Ramos (cell line): ENCODE data around the gene STX19.
"Not testable (repeated sequence)": the region's sequence is repeated elsewhere in the genome, so short reads cannot be mapped to it uniquely, and the experiment has no call there.

ENCODE experiments used
- in situ Hi-C: fragments of 300-500 bp; cut with MboI; formaldehyde crosslinking; loops from one replicate; pipeline ENCODE4 v1.14.3; 2022; ENCODE audit warnings: low sequenced_read_pairs; ENCODE audit not compliant: unreplicated experiment

The STX19 gene, protein sequence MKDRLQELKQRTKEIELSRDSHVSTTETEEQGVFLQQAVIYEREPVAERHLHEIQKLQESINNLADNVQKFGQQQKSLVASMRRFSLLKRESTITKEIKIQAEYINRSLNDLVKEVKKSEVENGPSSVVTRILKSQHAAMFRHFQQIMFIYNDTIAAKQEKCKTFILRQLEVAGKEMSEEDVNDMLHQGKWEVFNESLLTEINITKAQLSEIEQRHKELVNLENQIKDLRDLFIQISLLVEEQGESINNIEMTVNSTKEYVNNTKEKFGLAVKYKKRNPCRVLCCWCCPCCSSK

DNA sequence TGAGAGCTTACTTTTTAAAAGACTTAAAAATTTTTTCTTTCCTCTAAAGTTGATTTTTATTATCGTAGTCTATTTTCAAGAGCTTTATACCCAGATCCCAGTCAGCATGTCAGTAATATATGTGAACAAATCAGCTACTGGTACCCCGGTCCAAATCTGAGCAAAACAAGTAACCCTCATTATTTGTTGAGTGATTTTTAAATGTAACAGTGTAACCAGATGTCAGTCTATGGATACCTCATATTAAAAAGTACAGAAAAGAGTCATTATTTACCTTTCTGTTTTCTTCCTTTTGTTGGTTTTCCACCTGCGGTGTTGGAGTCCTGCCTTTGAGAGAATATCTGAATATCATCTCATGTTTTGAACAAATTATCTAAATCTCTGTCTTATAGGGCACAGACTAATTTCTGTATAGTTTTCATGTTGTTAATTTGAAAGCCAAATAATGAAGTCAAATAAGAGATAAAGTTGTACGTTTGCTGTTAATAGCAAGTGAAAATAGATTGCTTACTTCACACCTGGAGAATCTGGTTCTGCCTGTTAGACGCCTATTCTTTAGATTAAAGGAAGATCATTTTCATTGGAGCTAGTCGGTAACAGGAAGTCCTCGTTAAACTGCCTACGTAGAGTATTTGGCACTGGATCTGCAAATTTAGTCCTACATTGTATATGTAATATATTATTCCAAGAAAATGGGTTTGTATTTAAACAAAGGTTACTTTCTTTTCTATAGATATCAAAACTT, at the start of gene STX19:
STX19 (minus strand) TSS at position 505 of the 745 bp plus-strand sequence. CDS start 13,328 bp downstream, outside the sequence.
- in situ Hi-C loops, result no loop called here

DNA sequence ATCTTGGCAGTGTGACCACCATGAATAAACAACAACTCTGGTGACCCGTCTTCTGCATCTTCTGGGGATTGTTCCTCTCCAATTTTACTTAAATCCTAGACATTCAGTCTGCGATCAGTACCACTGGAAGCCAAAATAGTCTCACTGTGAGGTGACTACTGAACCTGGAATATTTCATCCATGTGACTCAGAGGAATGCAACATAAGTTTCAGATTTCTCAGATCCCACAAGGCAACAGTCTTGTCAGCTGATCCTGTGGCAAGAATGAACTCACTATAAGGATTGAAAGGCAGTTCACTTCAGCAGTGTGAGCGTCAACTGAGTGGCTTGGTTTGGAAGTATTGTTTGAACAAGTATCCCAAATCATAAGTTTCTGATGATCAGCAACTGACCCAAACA, 47.7 kb upstream of the STX19 start:
- in situ Hi-C loops, result no loop called here

DNA sequence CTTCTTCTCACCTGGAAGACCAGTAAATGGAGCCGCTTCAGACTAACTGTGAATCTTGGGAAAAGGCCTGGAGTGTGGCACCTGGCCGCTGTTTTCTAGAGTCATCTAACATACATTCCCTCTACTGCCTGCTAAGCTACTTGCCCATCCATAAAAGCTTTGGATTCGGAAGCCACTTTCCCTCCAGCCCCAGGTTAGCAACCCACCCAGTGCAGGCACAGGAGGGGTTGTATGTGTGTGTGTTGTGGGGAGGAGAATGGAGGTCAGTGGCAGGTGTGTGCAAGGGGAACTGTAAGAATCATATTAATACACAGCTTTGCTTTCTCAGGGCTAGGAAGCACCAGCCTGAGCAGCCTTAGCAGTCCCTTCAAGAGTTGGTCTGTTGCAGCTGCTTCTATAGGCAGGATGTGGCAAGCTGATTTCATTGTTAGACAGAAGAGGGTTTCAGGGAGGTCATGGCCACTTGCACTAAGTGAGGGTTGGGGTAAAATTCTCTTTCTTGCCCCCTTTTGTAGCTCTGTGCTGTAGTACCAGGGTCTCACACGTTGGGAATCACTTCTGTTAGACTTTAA, 43.4 kb upstream of the STX19 start:
- in situ Hi-C loops, result no loop called here

DNA sequence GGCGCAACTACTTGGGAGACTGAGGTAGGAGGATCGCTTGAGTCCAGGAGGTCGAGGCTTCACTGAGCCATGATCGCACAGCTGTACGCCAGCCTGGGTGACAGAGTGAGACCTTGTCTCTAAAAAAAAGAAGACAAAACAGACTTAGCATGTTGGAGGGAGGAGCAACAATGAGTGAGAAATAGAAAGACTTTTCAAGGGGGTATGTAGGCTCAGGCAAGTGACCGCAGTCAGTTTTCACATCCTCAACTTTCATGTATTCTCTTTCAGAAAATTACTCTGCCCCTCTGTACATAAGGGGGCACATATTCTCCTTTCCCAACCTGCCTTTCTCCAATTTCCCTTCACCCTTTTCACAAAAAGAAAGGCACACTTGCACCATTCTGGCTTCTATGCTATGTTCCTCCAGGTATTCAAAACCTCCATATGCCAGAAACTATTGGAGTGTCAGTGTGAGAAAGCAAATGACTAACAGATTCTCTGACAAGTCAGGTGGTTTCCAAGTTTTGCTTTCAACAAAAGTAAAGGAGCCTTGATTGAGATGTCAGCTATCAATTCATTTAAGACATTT, 42.0 kb upstream of the STX19 start:
- in situ Hi-C loops, result no loop called here

DNA sequence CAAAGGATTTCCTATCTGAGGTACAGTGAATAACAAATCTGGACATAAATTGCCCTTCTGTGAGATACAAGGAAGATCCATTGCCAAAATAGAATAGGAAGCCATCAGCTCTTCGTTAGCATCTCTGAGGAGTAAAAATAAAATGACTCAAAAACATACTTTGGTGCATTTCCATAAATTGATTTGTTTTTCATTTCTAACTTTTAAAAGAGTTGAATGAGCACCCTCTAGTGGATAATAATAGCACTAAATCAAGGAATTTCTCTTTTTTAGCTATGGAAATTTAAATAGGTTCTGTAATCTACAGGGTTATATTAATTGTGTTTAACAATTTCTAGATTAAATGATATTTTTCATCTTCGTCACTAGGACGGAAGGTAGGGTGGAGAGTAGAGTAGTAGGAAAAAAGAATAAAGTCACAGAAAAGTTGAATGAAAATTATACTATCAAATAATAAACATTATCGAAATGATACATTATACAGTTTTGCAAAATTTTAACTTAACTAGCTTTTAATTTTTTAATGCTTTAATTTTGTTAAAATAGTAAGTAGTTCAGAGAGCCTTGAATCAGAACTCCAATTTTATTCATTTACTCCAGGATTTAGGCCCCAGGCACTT, 40.9 kb upstream of the STX19 start:
- in situ Hi-C loops, result no loop called here

DNA sequence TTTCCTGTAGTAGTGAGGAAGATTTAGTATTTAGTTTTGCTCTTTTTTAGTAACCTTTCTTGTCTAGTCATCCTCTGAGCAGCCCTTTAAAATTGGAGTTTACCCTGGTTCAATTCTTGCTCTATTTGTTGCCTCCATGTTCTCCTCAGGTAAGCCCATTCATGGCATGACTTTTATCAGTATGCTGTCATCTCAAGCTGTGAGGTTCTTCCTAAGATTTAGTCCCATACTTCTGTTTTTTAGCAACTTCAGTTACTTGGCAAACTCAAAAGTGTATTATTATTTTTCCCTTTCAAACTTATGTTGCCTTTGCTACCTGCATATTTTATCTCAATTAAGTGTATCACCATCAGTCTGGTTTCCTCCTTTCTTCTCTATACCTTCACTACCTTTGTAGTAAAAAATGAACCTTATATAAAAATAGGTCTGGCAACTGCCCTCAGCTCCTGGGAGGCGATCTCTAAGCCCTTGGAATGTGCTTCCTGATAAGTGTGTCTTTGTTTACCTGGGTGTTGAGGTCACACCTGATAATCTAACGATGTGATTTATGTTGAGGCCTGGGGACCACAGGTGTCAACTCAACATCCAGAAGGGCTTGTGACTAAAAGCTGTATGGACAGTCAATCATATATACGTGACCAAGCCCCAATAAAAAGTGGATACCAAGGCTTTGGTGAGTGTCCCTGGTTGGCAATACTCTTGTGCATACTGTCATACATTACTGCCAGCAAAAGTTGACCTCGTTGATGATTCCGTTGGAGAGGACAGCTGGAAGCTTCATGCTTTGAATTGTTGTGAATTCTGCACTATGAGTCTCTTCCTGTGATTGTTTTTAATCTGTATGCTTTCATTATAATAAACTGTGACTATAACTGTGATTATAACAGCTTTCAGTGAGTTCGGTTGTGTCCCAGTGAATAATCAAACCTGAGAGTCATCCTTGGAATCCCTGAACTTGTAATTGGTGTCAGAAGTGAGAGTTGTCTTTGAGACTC, 38.4 kb upstream of the STX19 start:
- in situ Hi-C loops, result no loop called here

DNA sequence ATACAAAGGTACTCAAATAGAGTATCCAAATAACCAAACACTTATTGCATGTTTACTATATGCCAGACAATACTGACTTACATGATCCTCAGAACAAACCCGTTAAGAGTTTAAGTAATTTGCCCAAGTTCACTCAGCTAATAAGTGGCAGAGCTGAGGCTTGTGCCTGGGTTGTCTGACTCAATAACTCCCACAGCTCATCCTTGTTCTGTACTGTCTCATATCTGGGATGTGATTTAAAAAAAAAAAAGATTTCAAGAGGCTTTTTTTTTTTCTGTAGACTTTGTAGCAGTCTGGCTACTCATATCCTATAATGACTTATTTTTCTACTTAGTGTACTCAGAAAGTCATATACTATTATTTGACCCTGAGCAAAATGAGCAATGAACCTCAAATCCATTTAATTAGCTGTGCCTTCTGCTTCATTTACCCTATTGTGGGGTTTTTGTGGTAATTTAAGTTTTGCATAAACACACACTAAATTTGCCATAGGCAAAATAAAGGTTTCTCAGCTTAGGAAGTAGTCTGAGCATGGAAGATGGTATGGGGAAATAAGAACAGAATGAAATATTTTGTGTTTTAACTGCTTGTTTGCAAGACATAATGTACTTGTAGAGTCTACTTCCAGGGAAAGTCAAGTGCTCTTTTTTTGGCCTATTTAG, 37.6 kb upstream of the STX19 start:
- in situ Hi-C loops, result no loop called here

DNA sequence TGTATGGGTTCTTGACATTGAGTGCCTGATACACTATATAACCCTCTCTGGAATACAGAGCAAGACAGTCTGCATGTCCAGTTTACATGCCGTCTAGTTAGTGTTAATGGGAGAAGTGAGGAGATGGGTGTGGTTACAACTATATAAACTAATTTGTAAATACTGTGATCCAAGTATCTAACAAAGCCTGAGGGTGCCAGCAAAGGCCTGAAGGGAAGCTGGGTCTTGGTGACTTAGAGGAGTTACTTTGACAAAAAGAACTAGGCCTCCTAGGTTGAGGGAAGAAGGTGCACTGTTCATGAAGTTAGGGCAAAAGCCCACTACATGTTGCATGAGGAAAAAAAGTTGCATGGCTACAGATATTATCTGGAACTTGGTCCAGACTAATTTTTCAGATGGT, 36.7 kb upstream of the STX19 start:
- in situ Hi-C loops, result no loop called here

DNA sequence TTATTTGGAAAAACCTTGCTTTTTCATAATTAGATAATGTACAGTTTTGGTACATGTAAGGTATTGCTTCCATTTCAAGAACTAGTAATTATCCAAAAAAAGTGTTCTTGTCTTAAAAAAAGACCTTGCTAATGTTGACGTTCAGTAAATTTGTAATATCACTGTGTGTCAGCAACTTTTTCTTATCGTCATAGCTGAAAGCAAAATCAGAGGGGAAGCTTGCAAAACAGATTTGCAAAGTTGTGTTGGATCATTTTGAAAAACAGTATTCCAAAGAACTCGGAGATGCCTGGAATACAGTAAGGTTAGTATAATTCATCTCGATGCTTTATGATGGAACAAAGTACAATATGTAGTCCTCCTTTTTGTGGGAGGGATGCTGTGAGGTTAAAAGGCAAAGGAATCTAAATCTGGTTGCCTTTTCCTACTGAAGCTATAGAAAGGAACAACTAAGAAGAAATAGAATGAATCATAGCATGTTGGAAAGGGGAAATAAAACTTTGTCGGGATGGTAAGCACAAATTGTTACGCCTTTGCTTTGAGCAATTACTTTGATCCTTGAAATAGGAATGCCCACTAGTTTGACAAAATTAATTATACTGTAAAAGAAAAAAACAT, 36.0 kb upstream of the STX19 start:
- in situ Hi-C loops, result no loop called here

DNA sequence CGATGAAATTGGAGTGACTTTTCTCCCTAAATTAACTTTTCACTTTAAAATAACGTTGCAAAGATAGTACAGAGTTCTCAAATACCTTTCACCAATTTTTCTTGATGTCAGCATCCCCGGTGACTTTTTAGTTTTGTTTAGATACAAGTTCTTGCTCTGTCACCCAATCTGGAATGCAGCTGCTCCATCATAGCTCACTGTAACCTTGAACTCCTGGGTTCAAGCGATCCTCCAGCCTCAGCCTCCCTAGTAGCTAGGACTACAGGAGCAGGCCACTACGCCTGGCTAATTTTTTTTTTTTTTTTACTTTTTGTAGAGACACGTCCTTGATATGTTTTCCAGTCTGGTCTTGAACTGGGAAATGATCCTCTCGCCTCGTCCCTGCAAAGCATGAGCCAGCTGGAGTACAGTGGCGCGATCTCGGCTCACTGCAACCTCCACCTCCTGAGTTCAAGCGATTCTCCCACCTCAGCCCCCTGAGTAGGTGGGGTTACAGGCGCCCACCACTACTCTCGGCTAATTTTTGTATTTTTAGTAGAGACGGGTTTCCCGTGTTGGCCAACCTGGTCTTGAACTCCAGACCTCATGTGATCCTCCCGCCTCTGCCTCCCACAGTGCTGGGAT, 35.2 kb upstream of the STX19 start:
- in situ Hi-C loops, result no loop called here

DNA sequence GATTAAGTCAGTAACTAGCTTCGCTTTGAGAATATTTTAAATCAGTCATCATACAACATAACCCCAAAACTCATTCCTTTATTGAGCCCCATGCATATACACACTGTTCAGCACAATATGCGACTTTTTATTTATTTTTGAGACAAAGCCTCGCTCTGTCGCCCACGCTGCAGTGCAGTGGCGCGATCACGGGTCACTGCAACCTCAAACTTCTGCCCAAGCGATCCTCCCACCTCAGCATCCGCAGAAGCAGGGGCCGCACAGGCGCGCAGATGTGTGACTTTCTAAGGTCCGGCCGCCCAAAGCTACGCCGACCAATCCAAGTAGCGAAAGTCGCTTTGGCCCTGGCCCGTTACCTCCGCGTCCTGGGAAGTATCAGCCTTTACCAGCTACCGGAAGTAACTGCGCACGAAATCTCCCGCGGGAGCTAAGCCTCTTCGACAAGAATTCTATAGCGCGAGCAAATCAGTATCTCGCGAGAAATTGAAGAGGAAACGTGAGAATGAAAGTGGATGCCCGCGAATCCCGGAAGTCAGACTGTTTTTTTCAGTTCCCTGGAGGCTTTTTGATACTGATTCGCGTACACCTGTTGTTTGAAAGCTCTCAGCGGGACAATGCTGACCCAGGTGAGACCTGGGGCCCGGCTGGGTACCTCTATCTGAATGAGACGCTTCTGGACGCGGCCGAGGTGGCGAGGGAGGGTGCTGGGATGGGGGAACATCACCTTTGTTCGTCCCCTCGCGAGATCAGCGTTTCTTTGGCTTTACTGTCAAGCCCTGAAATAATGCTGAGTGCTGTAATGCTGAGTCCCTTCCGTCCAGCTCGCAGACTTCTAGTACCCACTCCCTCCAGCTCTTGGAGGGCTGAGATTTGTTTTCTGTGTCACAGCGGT, 34.4 kb upstream of the STX19 start, which contains the start of the genes DHFR2 and NSUN3:
DHFR2 (minus strand) TSS at position 404 of the 892 bp plus-strand sequence. CDS start 1,405 bp downstream, outside the sequence.
NSUN3 (plus strand) TSS at position 549 of the 892 bp plus-strand sequence; CDS start at position 615, 66 bp downstream.
- in situ Hi-C loops, result no loop called here

DNA sequence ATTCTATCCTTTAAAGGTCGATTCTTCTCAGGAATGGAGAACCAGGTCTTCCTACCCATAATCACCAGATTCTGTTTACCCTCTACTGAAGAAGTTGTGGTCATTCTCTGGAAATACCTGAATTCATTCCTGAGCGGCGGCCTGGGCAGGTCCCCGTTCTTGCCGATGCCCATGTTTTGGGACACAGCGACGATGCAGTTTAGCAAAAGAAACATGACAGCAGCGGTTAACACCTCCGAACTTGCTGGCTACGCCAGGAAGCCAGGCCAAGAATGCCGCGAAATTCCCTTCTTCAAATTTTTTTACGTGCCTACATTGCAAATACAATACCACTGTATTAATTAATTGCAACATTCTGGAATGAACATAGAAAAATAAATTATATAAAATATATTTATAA, 32.9 kb upstream of the STX19 start:
- in situ Hi-C loops, result no loop called here

DNA sequence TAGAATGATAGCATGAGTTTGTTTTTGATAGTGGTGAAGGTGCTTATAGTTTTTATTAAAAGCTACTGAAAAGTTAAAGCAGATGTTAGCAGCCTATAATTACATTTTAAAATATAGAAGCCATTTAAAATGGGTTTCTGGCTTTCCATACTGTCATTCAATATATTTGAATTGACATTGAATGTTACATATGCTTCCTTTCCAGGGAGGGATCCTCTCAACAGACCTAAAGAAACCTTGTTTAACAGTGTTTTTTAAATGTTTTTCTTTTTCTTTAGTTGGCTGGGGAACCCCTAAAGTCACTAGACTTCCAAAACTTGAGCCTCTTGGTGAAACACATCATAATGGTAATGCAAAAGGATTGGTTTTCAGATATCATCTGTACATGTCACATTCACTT, 22.1 kb upstream of the STX19 start:
- in situ Hi-C loops, result no loop called here

DNA sequence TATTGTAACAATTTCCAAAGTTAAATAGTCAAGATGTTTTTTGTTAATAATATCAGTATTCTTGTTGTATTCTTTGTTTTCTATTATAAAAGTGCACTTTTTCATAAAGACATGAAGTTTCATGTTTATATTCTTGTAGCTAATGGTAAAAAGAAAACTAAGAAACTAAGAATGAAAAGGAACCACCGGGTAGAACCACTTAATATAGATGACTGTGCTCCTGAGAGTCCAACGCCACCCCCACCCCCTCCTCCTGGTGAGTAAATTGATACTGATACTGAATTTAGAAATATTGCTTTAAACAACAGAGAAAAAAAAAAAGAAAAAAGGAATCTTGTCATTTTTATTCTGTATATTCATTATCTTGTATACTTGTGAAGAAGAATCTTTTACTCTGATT, 20.9 kb upstream of the STX19 start:
- in situ Hi-C loops, result no loop called here

DNA sequence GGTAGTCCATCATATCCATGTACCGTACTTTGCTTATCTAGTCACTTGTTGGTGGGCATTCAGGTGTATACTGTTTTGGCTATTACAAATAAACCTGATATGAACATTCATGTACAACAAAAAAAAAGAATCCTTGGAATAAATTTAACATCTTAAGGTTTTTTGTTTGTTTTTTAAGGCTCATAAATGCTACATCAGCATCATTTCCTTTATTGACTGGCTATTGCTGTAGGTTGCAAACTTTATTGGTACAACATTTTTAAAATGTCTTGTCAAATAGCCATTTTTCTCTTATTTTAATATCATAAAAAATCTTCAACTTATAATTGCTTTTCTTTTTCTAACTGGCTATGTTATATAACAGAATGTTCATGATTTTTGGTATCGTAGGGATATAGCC, 18.1 kb upstream of the STX19 start:
- in situ Hi-C loops, result no loop called here

DNA sequence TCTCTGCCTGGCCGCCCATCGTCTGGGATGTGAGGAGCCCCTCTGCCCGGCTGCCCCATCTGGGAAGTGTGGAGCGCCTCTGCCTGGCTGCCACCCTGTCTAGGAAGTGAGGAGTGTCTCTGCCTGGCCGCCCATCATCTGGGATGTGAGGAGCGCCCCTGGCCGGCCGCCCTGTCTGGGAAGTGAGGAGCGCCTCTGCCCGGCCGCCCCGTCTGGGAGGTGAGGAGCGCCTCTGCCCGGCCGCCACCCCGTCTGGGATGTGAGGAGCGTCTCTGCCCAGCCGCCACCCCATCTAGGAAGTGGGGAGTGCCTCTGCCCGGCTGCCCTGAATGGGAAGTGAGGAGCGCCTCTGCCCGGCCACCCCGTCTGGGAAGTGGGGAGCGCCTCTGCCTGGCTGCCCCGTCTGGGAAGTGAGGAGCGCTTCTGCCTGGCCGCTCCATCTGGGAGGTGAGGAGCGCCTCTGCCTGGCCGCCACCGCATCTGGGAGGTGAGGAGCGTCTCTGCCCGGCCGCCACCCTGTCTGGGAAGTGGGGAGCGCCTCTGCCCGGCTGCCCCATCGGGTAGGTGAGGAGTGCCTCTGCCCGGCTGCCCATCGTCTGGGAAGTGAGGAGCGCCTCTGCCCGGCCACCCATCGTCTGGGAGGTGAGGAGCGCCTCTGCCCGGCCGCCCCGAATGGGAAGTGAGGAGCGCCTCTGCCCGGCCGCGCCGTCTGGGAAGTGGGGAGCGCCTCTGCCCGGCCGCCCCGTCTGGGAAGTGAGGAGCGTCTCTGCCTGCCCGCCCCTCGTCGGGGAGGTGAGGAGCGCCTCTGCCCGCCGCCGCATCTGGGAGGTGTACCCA, 15.9 kb upstream of the STX19 start:
- in situ Hi-C loops, result not testable (repeated sequence)
